ENCODE measurements around the gene HIBADH.

HIBADH gene

DNA sequence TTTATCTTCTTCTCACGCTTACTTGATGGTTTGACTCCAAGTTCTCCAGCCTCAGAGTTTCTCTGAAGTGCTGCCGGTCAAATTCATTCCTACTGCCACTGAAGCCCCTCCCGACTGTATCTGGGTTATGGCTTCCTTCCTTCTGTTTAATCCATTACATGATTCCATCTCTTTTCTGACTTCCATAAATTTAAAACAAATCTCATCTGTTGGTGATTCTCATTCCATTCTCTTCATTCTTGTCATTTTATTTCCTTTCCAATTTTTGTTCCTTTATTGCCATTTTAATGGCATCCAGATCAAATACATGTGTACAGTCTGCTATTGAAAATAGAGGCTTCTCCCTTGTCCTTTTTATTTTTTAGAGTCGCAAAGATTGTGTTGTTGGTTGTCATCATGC, 25.4 kb upstream of the HIBADH start:
- ATAC-seq = no peak
- TF ChIP-seq CSDC2 (CRISPR knock-in tag; IDR thresholded peaks at IDR 0.05) (no peak), RARB (CRISPR knock-in tag; IDR thresholded peaks at IDR 0.05) (no peak), TOX (CRISPR knock-in tag; IDR thresholded peaks at IDR 0.05; ENCODE audit: borderline replicate concordance) (no peak)

DNA sequence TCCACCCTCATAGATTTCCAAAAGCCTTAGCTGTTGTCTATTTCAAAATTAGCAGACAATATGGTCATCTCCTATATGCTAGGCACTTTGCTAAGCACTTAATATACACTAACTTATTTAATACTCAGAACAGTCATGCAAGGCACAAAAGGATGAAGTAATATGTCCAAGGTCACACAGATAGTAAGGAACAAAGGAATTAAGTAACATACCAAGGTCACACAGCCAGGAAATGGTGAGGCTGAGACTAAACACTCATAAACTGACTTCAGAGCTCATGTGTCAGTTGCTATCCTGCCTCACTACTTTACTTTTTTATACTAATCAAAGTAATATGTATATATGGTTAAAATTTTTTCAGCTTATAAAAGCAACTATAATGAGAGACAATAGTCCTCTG, 23.6 kb upstream of the HIBADH start:
- TF ChIP-seq, protein P1, sequence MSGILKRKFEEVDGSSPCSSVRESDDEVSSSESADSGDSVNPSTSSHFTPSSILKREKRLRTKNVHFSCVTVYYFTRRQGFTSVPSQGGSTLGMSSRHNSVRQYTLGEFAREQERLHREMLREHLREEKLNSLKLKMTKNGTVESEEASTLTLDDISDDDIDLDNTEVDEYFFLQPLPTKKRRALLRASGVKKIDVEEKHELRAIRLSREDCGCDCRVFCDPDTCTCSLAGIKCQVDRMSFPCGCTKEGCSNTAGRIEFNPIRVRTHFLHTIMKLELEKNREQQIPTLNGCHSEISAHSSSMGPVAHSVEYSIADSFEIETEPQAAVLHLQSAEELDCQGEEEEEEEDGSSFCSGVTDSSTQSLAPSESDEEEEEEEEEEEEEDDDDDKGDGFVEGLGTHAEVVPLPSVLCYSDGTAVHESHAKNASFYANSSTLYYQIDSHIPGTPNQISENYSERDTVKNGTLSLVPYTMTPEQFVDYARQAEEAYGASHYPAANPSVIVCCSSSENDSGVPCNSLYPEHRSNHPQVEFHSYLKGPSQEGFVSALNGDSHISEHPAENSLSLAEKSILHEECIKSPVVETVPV (CRISPR knock-in tag; IDR thresholded peaks at IDR 0.05) = no peak
- TF ChIP-seq CSDC2 (CRISPR knock-in tag; IDR thresholded peaks at IDR 0.05) = no peak
- no peak for TF ChIP-seq ISL1 (CRISPR knock-in tag; IDR thresholded peaks at IDR 0.05)
- TF ChIP-seq ZC3H10 (CRISPR knock-in tag; IDR thresholded peaks at IDR 0.05) = no peak
- TF ChIP-seq TCF4 (CRISPR knock-in tag; IDR thresholded peaks at IDR 0.05; ENCODE audit: borderline replicate concordance) = no peak
- TF ChIP-seq PPARA (CRISPR knock-in tag; IDR thresholded peaks at IDR 0.05; ENCODE audit: borderline replicate concordance) = no peak
- no peak for TF ChIP-seq ZFP3 (CRISPR knock-in tag; IDR thresholded peaks at IDR 0.05)
- no peak for TF ChIP-seq ZNF70 (CRISPR knock-in tag; IDR thresholded peaks at IDR 0.05)
- no peak for TF ChIP-seq OSR1 (CRISPR knock-in tag; IDR thresholded peaks at IDR 0.05)
- TF ChIP-seq ZNF565 (CRISPR knock-in tag; conservative IDR thresholded peaks at IDR 0.05; ENCODE audit: low read depth) = no peak
- TF ChIP-seq ESRRG (CRISPR knock-in tag; IDR thresholded peaks at IDR 0.05) = no peak
- no peak for TF ChIP-seq RARB (CRISPR knock-in tag; IDR thresholded peaks at IDR 0.05)
- TF ChIP-seq TSHZ2 (CRISPR knock-in tag; IDR thresholded peaks at IDR 0.05) = no peak
- no peak for TF ChIP-seq TOX (CRISPR knock-in tag; IDR thresholded peaks at IDR 0.05; ENCODE audit: borderline replicate concordance)
- no peak for TF ChIP-seq GLIS3 (CRISPR knock-in tag; IDR thresholded peaks at IDR 0.05)
- TF ChIP-seq POU6F1 (CRISPR knock-in tag; IDR thresholded peaks at IDR 0.05; ENCODE audit: borderline replicate concordance, low read depth) = no peak
- TF ChIP-seq, protein P2, sequence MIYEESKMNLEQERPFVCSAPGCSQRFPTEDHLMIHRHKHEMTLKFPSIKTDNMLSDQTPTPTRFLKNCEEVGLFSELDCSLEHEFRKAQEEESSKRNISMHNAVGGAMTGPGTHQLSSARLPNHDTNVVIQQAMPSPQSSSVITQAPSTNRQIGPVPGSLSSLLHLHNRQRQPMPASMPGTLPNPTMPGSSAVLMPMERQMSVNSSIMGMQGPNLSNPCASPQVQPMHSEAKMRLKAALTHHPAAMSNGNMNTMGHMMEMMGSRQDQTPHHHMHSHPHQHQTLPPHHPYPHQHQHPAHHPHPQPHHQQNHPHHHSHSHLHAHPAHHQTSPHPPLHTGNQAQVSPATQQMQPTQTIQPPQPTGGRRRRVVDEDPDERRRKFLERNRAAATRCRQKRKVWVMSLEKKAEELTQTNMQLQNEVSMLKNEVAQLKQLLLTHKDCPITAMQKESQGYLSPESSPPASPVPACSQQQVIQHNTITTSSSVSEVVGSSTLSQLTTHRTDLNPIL (CRISPR knock-in tag; IDR thresholded peaks at IDR 0.05; ENCODE audit: low read depth) = no peak
- no peak for TF ChIP-seq ZFP30 (CRISPR knock-in tag; IDR thresholded peaks at IDR 0.05)
- TF ChIP-seq BACH2 (CRISPR knock-in tag; IDR thresholded peaks at IDR 0.05; ENCODE audit: borderline replicate concordance) = no peak
- no peak for ATAC-seq

DNA sequence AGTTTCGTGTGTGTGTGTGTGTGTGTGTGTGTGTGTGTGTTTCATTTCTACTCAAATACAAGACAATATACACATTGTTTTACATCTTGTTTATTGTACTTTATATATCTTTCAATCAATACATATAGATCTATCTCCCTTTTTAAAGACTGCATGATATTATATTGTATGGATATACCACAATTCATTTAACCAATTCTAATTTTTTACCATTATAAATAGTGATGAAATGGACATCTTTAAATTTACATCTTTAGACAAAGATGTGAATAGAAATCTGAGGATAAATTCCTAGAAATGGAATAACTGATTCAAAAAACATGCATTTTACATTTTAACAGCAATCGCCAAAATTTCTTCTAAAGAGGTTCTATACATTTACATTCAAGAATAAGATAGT, 23.2 kb upstream of the HIBADH start:
- no peak for TF ChIP-seq TSHZ2 (CRISPR knock-in tag; IDR thresholded peaks at IDR 0.05)
- no peak for TF ChIP-seq PPARA (CRISPR knock-in tag; IDR thresholded peaks at IDR 0.05; ENCODE audit: borderline replicate concordance)
- TF ChIP-seq ZNF70 (CRISPR knock-in tag; IDR thresholded peaks at IDR 0.05) = no peak
- no peak for TF ChIP-seq ARNTL (CRISPR knock-in tag; IDR thresholded peaks at IDR 0.05; ENCODE audit: borderline replicate concordance, low read depth)
- TF ChIP-seq SNAI2 (CRISPR knock-in tag; IDR thresholded peaks at IDR 0.05) = no peak
- TF ChIP-seq BACH2 (CRISPR knock-in tag; IDR thresholded peaks at IDR 0.05; ENCODE audit: borderline replicate concordance) = no peak
- no peak for TF ChIP-seq GLIS3 (CRISPR knock-in tag; IDR thresholded peaks at IDR 0.05)
- TF ChIP-seq ZNF8 (CRISPR knock-in tag; IDR thresholded peaks at IDR 0.05) = peak; percentile 98
- no peak for TF ChIP-seq TCF4 (CRISPR knock-in tag; IDR thresholded peaks at IDR 0.05; ENCODE audit: borderline replicate concordance)
- ATAC-seq = no peak

Data from SK-N-SH treated with all-trans-retinoic acid at 6 μM for 48 hours (cell line).